Prostate gland (tissue), 2 donors: ENCODE measurements around the gene GPX1. TPM values are rescaled to one million over a fixed set of nuclear protein-coding genes. Genes with fewer than 3 reads are reported as not detected.

Source experiments
- DNase-seq: peaks from one replicate; pipeline ENCODE4 v3.0.0-alpha.2; 2019; ENCODE audit warnings: low spot score
- H3K27ac ChIP-seq, 2 donors: fragments of 200-600 bp; sonication (generic); 2 replicates each; pipeline ENCODE4 v1.5.1; 2017 to 2019
- H3K27me3 ChIP-seq: fragments of 200-600 bp; sonication (generic); replicated peaks from 2 replicates; pipeline ENCODE4 v1.5.1; 2019; ENCODE audit not compliant: insufficient read depth
- H3K36me3 ChIP-seq, 2 donors: fragments of 200-600 bp; sonication (generic); 1 replicate in 1 of 2; 2 replicates in 1 of 2; pipeline versions ENCODE4 v1.5.1 to v1.8.1; 2017 to 2019
- H3K4me1 ChIP-seq: fragments of 200-600 bp; sonication (generic); replicated peaks from 2 replicates; pipeline ENCODE4 v1.5.1; 2019
- H3K4me3 ChIP-seq, 2 donors: fragments of 200-600 bp; sonication (generic); 2 replicates each; pipeline ENCODE4 v1.5.1; 2017 to 2019
- H3K9me3 ChIP-seq: fragments of 200-600 bp; sonication (generic); 2 replicates; pipeline ENCODE4 v1.5.1; 2017
- CTCF ChIP-seq, 4 experiments: fragments of 200-600 bp in 2 of 4; fragments of 450-650 bp in 2 of 4; sonication (generic) in 2 of 4; IDR thresholded peaks; 1 replicate in 3 of 4; 2 replicates in 1 of 4; pipeline ENCODE4 v1.5.1; 2016 to 2019; ENCODE audit warnings: antibody characterized with exemption in 4 of 4, mild to moderate bottlenecking in 2 of 4, moderate library complexity in 2 of 4
- POLR2A ChIP-seq: fragments of 450-650 bp; IDR thresholded peaks from one replicate; pipeline ENCODE4 v1.6.1; 2016; ENCODE audit warnings: antibody characterized with exemption, mild to moderate bottlenecking
- POLR2AphosphoS5 ChIP-seq: sonication (generic); formaldehyde crosslinking; IDR thresholded peaks from one replicate; pipeline ENCODE4 v1.6.1; 2017; ENCODE audit warnings: antibody characterized with exemption
- WGBS: methylation state at CpG from one replicate; pipeline ENCODE4 v1.1.5; 2018; 5-methylcytosine and 5-hydroxymethylcytosine counted together
- intact Hi-C: fragments of 100-400 bp; cut with DNase I; formaldehyde crosslinking; loops from one replicate; pipeline ENCODE4 v1.14.2; 2022
- total RNA-seq, 2 donors: library from RNA; depleted of rRNA; stranded (reverse); fragments of >200 nt; gene quantifications; one replicate each; pipeline ENCODE4 v1.1.0, GENCODE V29; 2016

The GPX1 gene
- total RNA-seq, 2 donors from 2014 or later: 250 to 279 TPM

GRCh38 chr3:49386056-49386756 lies 28.1 kb upstream of the GPX1 start:
- no peak overlapping the region for H3K4me3 ChIP-seq
- H3K36me3 ChIP-seq: no peaks in the 10 kb centered on the region
- TF ChIP-seq CTCF (IDR thresholded peaks at IDR 0.05) (no peak), POLR2AphosphoS5 (no peak), POLR2A (no peak)
- intact Hi-C loops: no loop called here
- no peaks in the 10 kb centered on the region for H3K4me1 ChIP-seq
- H3K27me3 ChIP-seq: no peaks in the 10 kb centered on the region
- WGBS: 80% methylated on average over 11 of the region's 11 CpGs
- no peak overlapping the region for H3K27ac ChIP-seq
- no peak for DNase-seq
- no peaks in the 10 kb centered on the region for H3K9me3 ChIP-seq

GRCh38 chr3:49385617-49386016 lies 27.5 kb upstream of the GPX1 start:
- WGBS: 85% methylated on average over 1 of the region's 1 CpG
- H3K36me3 ChIP-seq: no peaks in the 10 kb centered on the region
- no peak overlapping the region for H3K27ac ChIP-seq
- no peaks in the 10 kb centered on the region for H3K9me3 ChIP-seq
- TF ChIP-seq POLR2AphosphoS5 (no peak), CTCF (IDR thresholded peaks at IDR 0.05) (no peak), POLR2A (no peak)
- no peak for DNase-seq
- H3K4me1 ChIP-seq: no peaks in the 10 kb centered on the region
- intact Hi-C loops: no loop called here
- no peak overlapping the region for H3K4me3 ChIP-seq
- H3K27me3 ChIP-seq: no peaks in the 10 kb centered on the region

DNA sequence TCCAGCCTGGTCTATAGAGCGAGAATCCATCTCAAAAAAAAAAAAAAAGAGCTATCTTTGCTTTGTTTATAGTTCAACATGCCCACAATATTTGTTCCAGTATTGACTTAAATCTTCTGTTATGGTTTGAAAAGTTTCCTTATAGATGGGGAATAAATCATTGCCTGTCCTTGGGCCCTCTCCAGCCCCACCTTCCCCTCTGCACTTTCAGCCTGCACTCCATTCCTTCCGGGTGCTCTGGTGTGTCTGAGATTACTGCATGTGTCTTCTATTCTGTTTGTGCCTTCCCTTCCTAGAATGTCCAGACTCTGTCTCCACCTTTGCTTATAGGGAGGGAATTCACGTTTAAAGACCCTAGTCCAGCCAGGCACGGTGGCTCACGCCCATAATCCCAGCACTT lies 25.2 kb upstream of the GPX1 start:
- no peaks in the 10 kb centered on the region for H3K27me3 ChIP-seq
- no peak for DNase-seq
- no peak overlapping the region for H3K27ac ChIP-seq
- TF ChIP-seq CTCF (IDR thresholded peaks at IDR 0.05): no peak
- no peak for TF ChIP-seq POLR2AphosphoS5
- no peak for TF ChIP-seq POLR2A
- WGBS: 77% methylated on average over 5 of the region's 5 CpGs
- no peaks in the 10 kb centered on the region for H3K4me1 ChIP-seq
- intact Hi-C loops: no loop called here
- no peak overlapping the region for H3K4me3 ChIP-seq
- H3K9me3 ChIP-seq: no peaks in the 10 kb centered on the region
- H3K36me3 ChIP-seq: no peaks in the 10 kb centered on the region

DNA sequence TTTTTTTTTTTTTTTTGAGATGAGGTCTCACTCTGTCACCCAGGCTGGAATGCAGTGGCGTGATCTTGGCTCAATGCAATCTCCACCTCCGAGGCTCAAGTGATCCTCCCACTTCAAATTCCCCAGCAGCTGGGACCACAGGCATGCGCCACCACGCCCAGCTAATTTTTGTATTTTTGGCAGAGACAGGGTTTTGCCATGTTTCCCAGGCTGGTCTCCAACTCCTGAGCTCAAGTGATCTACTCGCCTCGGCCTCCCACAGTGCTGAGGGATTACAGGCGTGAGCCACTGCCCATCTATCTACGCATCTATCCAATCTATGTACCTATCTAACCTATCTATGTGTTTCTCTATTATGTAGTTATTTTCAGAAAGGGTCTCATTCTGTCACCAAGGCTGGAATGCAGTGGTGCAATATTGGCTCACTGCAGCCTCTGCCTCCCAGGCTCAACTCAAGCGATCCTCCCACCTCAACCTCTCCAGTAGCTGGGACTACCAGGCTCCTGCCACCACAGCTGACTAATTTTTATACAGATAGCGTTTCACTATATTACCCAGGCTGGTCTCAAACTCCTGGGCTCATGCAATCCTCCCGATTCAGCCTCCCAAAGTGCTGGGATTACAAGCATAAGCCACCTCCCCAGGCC lies 20.2 kb upstream of the GPX1 start:
- no peaks in the 10 kb centered on the region for H3K4me1 ChIP-seq
- 77% methylated on average over 11 of the region's 11 CpGs for WGBS
- TF ChIP-seq POLR2A: no peak
- TF ChIP-seq POLR2AphosphoS5: no peak
- no peak for TF ChIP-seq CTCF (IDR thresholded peaks at IDR 0.05)
- H3K27ac ChIP-seq: no peak overlapping the region
- intact Hi-C loops: no loop called here
- DNase-seq: no peak
- no peaks in the 10 kb centered on the region for H3K36me3 ChIP-seq
- H3K9me3 ChIP-seq: no peaks in the 10 kb centered on the region
- no peaks in the 10 kb centered on the region for H3K27me3 ChIP-seq
- H3K4me3 ChIP-seq: no peak overlapping the region

- H3K9me3 ChIP-seq: no peaks in the 10 kb centered on the region
- WGBS: 100% methylated on average over 1 of the region's 1 CpG
These were observed 19.3 kb upstream of the GPX1 start for GRCh38 chr3:49377483-49377882.

More at GRCh38 chr3:49377483-49377882, 19.3 kb upstream of the GPX1 start:
- Histone ChIP-seq H3K36me3 (no peaks in the 10 kb centered on the region), H3K4me1 (no peaks in the 10 kb centered on the region), H3K27ac (no peak overlapping the region), H3K4me3 (no peak overlapping the region), H3K27me3 (no peaks in the 10 kb centered on the region)
- TF ChIP-seq CTCF (IDR thresholded peaks at IDR 0.05) (no peak), POLR2A (no peak), POLR2AphosphoS5 (no peak)
- intact Hi-C loops: no loop called here
- DNase-seq: no peak
